HL-60 (cell line): ENCODE data around the gene CHD5.

Experiments used
- DNase-seq, 2 experiments: peaks; one replicate each; pipeline ENCODE4 v3.0.0-alpha.2; 2010 to 2020; ENCODE audit warnings: low read depth in 1 of 2, low spot score in 1 of 2
- H3K27ac ChIP-seq: fragments of 250-450 bp; sonication (Bioruptor Pico); replicated peaks from 2 replicates; pipeline ENCODE4 v1.5.1; 2020; ENCODE audit warnings: mild to moderate bottlenecking, moderate library complexity
- H3K27me3 ChIP-seq: fragments of 250-450 bp; sonication (Bioruptor Pico); 2 replicates; pipeline ENCODE4 v1.5.1; 2021; ENCODE audit warnings: mild to moderate bottlenecking, moderate library complexity; ENCODE audit not compliant: insufficient read depth, poor library complexity, severe bottlenecking
- H3K4me3 ChIP-seq: replicated peaks from 2 replicates; pipeline ENCODE4 v1.5.1; 2011; ENCODE audit warnings: mild to moderate bottlenecking, control low read depth, low read length; ENCODE audit not compliant: insufficient read depth
- CTCF ChIP-seq: IDR thresholded peaks from one replicate; pipeline ENCODE4 v1.5.1; 2011; ENCODE audit warnings: low read length, control low read depth, inconsistent platforms; ENCODE audit not compliant: insufficient read depth
- GABPA ChIP-seq: IDR thresholded peaks from 2 replicates; pipeline ENCODE4 v1.6.1; 2012; ENCODE audit warnings: low read depth
- POLR2AphosphoS5 ChIP-seq: IDR thresholded peaks from 2 replicates; pipeline ENCODE4 v1.6.1; 2012; ENCODE audit warnings: low read depth
- REST ChIP-seq: IDR thresholded peaks from 2 replicates; pipeline ENCODE4 v1.6.1; 2012; ENCODE audit warnings: low read depth; ENCODE audit not compliant: insufficient replicate concordance
- SPI1 ChIP-seq: IDR thresholded peaks from 2 replicates; pipeline ENCODE4 v1.6.1; 2012; ENCODE audit warnings: low read depth, mild to moderate bottlenecking, borderline replicate concordance

CHD5 gene

DNA sequence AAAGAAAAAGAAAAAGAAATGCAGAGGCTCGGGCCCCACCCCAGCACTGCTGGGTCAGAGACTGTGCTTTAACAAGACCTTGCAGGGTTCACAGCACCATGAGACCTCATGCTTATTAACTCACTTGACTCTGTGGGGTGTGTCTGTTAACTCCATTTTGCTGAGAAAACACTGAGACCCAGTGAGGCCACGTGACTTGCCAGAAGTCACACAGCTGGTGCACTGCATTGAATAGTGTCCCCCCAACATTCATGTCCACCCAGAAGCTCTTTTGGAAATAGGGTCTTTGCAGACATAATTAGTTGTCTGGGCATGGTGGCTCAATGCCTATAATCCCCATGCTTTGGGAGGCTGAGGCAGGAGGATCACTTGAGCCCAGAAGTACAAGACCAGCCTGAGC lies 39.7 kb downstream of the CHD5 start:
- TF ChIP-seq POLR2AphosphoS5 (no peak), SPI1 (no peak), REST (no peak), CTCF (no peak), GABPA (no peak)
- H3K27me3 ChIP-seq: no peaks in the 10 kb centered on the region
- H3K4me3 ChIP-seq: no peak overlapping the region
- DNase-seq: no peak
- H3K27ac ChIP-seq: no peak overlapping the region

DNA sequence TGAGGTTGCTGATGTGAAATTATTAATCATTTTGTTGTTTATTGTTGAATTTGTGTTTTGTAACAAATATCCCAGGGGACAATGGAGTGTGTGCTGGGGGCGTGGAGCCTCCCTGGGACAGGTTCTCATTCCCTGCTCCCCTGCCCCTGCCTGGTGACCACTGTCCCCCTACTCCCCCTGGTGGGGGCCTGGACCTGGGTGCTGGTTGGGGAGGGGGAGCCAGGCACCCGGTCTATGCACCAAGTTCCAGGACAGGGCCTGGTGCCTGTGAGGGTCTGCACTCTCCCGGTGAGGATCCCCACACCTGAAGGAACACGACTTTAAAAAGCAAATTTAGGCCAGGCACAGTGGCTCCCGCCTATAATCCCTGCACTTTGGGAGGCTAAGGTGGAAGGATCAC lies 42.4 kb downstream of the CHD5 start:
- TF ChIP-seq POLR2AphosphoS5 (no peak), SPI1 (no peak), GABPA (no peak), CTCF (no peak), REST (no peak)
- no peak overlapping the region for H3K27ac ChIP-seq
- H3K4me3 ChIP-seq: no peak overlapping the region
- no peak for DNase-seq
- H3K27me3 ChIP-seq: no peaks in the 10 kb centered on the region

- DNase-seq: no peak
- H3K27ac ChIP-seq: no peak overlapping the region
- no peak for TF ChIP-seq SPI1
- TF ChIP-seq POLR2AphosphoS5: no peak
- no peak for TF ChIP-seq REST
- no peak for TF ChIP-seq GABPA
- no peak overlapping the region for H3K4me3 ChIP-seq
- H3K27me3 ChIP-seq: no peaks in the 10 kb centered on the region
Measured at GRCh38 chr1:6136516-6137220, 43.5 kb downstream of the CHD5 start.
